Caki2 (cell line): ENCODE results near the gene DEFB132. TPM values are rescaled to one million over a fixed set of nuclear protein-coding genes. Genes with fewer than 3 reads are reported as not detected.

Experiments
- DNase-seq: peaks from one replicate; pipeline ENCODE4 v3.0.0-alpha.2; 2015; ENCODE audit warnings: low read depth
- in situ Hi-C: cut with HindIII; loops from 2 replicates; pipeline ENCODE4 v1.10.0; 2016; ENCODE audit warnings: low sequenced_read_pairs, low pct_unique_long_range_greater_than_20kb, mixed read lengths
- total RNA-seq: library from RNA; depleted of rRNA; stranded (reverse); fragments of >200 nt; shearing (Covaris generic); gene quantifications from 2 replicates; pipeline ENCODE4 v1.2.3, GENCODE V29; 2014; ENCODE audit warnings: low replicate concordance

Gene DEFB132
- total RNA-seq, 1 experiment from 2014 or later, result not detected

DNA sequence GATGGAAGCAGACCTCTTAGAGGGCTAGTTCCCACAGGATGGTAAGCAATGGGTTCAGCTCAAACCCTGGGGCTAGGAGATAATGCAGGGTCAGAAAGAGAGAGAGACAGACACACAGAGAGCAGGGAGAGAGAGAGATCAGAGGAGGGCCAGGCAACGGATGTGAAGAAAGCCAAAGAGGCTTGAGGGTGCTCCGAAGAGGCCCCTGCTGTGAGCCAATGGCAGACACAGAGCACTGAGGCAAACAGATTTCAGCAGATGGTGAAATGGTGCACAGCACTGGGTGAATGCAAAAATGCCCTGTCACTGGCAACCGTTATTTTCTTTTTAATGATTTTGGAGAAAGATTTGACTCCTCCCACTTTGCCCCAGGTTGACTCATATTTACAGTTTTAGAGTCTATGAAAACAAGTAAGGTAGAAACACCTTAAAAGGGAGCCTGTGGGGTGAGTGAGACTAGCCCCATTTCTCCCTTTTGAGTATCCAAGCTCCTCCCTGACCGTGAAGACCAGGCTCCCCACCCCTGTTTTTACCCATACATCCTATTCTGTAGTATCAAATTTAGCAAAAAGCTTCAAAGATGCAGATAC is 840 bp downstream of the DEFB132 start:
- in situ Hi-C loops, result no loop called here
- DNase-seq, result no peak

DNA sequence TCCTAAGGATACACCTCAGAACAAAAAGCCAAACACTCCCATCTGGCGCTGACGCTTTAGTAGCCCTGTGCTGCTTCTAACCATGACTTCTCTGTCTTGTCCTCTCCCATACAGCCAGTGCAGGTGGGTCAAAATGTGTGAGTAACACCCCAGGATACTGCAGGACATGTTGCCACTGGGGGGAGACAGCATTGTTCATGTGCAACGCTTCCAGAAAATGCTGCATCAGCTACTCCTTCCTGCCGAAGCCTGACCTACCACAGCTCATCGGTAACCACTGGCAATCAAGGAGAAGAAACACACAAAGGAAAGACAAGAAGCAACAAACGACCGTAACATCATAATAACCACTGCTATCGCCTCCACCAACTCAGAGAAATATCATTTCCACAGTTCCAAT is 1.4 kb downstream of the DEFB132 start:
- DNase-seq, result no peak
- in situ Hi-C loops, result no loop called here

DNA sequence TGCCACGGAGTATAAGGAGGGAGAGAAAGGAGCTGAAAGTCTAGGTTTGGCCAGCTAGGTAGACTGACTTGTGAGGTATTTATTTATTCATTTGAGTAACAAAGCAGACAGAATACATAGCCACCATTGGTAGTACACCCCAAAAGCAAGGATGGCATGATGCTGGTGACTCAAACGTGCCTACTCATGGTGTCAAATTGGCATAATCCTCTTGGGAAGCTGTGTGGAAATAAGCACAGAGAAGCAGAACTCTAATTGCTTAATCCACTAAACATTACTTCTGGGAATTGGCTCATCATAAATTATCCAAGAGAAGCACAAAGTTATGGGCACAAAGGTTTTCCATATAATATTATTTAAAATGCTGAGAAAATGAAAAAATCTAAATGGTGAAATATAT is 2.5 kb downstream of the DEFB132 start:
- in situ Hi-C loops, result no loop called here
- DNase-seq, result no peak

DNA sequence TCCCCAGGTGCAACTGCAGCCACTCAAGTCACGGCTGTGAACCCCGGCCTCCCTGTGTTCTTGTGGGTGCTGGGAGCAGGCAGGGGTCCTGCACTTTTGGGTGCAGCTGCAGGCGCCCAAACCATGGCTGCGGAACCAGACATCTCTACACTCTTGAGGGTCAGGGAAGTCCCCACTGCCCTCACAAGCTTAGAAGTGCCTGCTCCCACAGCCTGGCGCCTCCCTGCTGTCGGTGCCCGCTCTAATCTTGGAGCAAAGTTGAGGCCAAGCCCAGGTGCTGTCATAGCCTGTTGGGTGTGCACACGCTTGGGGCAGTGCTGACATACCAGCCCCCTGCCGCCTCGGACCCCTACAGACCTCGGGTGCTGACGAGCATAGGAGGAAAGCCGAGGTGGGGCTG is 6.2 kb downstream of the DEFB132 start:
- in situ Hi-C loops, result no loop called here
- no peak for DNase-seq

DNA sequence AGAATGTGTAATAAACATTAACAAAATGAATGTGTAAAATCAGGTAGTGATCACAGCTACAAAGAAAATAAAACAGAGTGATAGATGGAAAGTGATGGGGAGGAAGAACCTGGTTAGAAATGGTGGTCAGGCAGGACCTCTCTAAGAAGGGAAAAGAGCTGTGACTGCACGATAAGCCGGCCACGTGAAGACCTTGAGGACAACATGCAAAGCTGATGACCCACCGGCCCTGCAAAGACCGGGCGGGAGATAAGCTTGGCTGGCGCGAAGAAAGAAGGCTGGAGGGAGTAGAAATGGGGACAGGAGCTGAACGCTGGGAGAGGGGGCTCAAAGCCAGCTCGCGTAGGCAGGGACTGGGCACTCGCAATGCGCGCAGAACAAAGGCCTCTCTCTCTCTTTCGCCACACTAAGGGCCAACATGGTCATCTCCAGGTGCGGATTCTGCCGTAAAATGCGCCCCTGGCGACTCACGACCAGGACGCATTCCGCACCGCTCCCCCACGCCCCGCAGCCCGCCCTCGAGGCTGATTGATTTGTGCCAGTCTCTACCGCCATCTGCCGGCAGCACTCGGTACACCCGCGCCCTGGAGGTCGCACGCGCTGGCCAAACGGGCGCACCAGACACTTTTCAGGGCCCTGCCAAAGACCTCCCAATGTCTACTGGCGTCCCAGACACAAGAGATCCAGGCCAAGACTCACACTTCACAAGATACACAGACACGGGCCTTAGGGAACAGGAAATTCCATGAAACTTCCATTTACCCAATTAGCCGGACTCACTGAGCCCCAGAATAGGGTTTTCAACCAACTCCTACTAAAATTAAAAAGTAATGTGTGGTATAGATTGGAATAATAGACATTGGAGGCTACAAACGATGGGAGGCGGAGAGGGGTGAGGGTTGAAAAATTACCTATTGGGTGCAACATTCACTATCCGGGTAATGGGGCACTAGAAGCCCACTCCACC is 9.4 kb downstream of the DEFB132 start:
- in situ Hi-C loops, result no loop called here
- DNase-seq, result peak; percentile 84

DNA sequence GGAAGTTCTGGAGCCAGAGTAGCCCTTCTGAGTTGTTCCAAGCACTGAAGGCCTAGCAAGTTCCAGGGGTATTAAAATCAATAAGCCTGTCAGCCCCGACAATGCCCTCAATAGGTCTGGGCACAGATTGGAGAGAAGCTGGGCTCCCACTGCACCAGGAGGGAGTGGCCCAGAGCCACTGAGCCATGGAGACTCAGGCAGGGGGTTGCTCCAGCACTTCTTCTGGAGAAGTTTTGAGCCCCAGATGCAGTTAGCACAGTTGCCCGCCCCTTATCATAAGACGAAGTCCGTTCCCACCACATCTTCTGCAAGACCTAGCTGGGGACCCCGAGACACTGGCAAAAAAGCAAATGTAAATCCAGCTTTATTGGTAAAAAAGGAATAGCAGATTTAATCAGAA is 13.0 kb downstream of the DEFB132 start:
- no peak for DNase-seq
- in situ Hi-C loops, result no loop called here

DNA sequence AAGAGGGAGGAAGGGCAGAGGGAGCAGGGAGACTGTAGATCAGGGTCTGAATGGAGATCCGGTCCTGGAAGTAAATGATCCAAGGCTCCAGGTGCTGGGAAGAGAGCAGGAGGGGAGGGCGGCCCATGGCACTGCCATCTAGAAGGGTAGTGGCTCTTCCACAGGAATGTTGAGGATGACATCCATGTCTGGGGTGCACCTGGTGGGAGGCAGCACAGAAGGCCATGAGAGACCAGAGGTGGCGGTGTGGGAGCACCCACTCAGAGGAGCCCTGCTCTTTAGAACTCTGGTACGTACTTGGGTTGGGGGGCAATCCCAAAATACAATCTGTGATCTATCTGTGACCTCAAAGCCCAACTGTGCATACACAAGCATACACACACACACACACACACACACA is 13.5 kb downstream of the DEFB132 start:
- in situ Hi-C loops, result no loop called here

DNA sequence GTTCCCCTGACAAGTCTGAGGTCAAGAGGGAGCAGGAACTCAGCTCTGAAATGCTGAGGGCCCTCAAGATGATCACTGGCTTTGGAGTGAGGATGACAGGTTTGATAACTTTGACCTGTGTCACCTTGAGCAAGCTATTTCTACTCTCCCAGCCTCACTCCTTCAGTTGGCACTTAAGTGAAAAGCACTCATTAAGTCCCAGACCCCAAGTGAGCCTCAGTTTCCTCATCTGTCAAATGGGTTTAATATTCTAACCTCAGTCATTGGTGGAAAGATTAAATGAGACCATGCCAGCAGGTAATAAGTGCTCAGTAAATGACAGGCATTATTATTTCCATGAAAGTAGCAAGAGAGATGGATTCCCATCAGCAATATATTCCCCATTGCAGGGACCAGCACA is 14.0 kb downstream of the DEFB132 start:
- in situ Hi-C loops, result no loop called here
- no peak for DNase-seq

More for the DNA sequence above, 13.5 kb downstream of the DEFB132 start:
- DNase-seq, result no peak

DNA sequence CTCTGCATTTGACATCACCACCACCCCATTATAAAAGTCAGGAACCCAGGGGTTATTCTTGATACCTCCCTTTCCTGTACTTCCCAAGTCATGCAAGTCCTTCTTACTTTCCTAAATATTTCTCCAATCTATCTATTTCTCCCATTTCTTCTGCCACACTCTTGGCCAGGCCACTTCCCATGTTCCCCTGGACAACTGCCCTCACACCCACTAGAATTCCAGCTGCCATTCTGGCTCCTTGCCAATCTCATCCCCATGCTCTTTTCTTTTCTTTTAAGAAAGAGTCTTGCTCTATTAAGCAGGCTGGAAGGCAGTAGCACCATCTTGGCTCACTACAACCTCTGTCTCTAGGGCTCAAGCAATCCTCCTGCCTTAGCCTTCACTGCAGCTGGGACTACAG is 15.2 kb downstream of the DEFB132 start:
- no peak for DNase-seq
- in situ Hi-C loops, result no loop called here

DNA sequence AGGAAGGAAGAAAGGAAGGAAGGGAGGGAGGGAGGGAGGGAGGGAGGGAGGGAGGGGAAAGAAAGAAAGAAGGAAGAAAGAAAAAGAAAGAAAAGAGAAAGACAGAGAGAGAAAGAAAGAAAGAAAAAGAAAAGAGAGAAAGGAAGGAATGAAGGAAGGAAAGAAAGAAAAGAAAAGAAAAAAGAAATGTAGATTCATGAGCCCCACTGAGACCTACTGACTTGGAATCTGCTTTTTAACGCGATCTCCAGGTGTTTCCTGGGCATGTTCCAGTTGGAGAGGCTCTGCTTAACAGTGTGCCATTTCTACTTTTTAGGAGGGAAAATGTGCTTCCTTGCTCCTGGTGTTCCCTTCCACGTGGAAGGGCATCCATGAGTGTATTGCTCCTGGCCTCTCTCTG is 16.4 kb downstream of the DEFB132 start:
- no peak for DNase-seq
- in situ Hi-C loops, result no loop called here

DNA sequence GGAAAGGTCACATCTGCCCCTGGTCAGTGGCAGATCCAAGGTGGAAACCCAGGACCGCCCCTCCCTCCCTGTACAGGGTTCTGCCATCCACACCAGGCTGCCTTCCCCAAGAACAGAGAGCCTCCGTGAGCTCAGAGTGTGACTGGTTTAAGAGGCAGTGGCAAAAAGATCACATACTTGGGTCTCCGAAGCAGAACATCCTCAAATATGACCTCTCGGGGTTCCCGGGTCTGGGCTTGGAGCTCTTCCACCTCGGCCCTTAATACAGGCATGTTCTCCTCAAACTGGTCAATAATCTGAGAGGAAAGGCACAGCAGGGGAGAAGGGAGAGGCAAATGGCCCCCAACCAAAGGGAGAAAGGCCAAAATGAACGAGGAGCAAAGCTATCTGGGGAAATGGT is 18.3 kb downstream of the DEFB132 start:
- in situ Hi-C loops, result no loop called here
- no peak for DNase-seq

DNA sequence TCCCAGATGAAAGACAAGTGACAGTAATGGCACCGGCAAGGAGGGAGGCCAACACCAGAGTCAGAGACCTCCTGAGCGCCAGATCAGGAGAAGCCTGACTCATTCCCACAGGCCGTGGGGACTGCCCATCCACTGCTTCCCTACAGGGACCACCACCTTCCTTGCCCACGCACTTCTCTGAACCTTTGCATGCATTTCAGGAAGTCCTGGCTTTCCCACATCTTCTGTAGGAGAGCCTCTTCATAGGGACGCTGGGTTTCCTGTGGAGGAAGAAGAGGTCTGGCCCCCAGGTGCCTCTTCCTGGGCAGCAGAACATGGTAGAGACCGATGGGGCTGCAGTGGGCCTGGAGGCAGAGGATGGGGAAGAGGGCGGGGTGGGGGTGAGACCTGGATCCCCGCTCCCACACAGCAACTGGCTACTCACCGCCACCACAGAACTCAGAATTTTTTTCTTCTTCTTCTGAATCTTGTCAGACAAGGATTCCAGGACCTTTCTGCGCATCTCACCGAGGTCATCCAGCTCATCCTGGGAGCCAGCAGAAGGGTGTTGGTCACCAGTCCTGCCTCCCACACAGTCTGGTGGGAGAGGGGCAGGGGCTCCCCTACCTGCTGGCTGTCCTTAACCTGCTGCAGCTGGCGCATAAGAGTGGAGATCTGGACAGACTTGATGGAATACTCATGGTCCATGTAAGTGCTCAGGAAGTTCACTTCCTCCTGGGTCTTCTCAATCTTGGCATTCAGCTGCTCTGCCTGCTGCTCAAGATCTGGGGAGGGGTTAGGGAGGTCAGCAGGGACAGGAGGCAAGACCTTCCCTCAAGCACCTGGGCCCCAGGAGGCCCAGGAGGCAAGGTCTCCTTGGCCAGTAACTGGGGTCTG is 19.3 kb downstream of the DEFB132 start:
- in situ Hi-C loops, result no loop called here
- DNase-seq, result no peak

DNA sequence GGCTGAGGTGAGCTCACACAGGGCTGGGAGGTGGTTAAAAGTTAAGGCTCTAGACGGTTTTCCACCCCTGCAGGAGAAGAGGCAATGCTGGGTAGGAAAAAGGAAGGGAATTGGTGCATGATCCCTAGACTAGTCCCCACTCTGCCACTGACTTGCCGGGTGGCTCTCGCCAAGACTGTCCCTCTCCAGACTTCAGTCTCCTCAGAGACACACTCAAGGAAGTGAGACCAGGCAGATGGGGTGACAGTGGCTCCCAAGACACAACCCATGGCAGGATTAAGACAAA is 19.9 kb downstream of the DEFB132 start:
- in situ Hi-C loops, result no loop called here
- no peak for DNase-seq

DNA sequence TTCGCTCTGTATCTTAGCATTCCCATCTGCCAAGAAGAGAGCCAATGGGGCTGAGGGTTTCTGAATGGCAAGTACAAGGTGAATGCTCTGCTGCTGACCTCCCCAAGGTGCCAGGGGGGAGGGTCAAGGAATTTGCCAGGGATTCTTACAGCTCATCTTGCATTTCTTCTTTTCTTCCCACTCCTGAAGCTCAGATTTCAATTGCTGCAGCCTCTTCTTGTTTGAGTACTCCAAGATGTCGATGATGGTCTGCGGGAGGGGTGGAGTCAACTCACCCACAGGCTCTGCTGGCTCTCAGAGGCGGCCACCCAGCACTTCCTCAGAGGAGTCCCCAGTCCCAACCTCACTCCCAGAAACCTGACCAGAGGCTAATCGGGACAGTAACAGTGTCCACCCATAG is 20.7 kb downstream of the DEFB132 start:
- in situ Hi-C loops, result no loop called here
- no peak for DNase-seq

DNA sequence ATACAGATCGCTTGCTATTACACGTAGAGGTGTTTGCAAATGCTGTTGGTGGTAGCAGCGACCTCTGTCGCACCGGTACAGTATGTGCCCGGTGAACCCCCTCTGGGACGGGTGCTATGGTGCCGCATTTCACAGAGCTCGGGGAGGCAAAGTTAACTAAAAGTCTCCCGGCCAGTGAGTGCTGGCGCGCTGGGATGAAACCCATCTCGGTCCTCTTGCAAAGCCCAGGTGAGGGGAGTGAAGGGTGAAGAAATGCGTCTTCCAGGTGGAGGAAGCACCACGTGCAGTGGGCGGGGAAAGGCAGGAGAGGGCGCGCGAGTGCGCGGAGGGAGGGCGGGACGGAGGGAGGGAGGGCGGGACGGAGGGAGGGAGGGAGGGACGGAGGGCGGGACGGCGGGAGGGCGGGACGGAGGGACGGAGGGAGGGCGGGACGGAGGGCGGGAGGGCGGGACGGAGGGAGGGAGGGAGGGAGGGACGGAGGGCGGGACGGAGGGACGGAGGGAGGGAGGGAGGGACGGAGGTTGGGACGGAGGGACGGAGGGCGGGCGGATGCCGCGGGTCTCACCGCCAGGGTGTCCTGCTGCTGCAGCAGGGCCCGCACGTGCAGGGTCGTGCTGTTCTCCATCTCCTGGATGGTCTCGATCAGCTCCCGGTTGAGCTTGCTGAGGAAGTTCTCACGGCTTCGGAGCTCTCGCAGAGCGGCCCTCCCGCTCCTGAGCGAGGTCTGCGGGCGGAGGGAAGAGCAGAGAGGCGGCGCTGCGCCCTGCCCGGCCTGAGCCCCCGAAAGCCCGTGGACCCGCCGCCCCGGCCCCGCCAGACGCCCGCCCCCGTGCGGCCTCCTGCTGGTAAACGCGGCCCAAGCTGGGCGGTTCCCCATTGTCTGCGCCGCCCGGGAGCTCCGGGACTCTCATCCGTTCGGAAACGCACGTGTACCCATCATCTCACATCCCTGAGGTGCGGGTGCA is 21.4 kb downstream of the DEFB132 start:
- no peak for DNase-seq
- in situ Hi-C loops, result no loop called here

DNA sequence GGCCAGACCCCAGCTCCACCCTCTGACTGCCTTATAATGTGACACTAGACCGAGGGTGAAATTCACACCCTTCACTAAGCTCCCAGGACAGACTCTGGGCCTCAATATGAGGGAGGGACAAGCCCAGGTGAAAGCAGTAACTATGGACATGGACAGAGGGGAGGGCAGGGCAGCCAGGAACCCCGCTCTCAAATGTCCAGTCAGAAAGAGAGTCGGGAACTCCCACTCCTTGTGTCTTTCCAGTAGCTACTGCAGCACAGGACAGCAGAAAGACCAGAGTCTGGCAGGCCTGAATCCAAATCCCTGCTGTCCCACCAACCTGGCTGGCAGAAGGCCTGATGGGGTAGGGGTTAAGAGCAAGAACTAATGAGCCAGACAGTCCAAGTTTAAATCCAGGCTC is 26.6 kb downstream of the DEFB132 start:
- in situ Hi-C loops, result no loop called here
- DNase-seq, result no peak

DNA sequence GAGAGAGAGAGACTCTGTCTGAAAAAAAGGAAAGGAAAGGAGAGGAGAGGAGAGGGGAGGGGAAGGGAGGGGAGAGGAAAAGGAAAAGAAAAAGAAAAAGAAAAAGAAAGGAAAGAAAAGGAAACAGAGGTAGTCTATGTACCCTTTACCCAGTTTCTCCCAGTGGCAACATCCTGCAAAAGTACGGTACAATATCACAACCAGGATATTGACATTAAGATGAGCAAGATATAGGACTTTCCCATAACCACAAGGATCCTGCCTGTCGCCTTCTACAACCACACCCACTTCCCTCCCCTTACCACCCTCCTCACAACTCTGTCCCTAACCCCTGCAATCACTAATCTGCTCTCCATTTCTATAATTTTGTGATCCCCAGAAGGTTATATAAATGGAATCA is 29.0 kb downstream of the DEFB132 start:
- no peak for DNase-seq
- in situ Hi-C loops, result no loop called here
